GM19324 (cell line): Measurements from ENCODE around the gene FAXC.
"Not testable (repeated sequence)": the region's sequence is repeated elsewhere in the genome, so short reads cannot be mapped to it uniquely, and the experiment has no call there.

Experiments used
- ATAC-seq: cut with Tn5 transposase; IDR thresholded peaks from one replicate; pipeline ENCODE4 v1.9.1; 2021; ENCODE audit warnings: mild to moderate bottlenecking, moderate library complexity; ENCODE audit not compliant: unreplicated experiment, low FRiP score

FAXC gene

DNA sequence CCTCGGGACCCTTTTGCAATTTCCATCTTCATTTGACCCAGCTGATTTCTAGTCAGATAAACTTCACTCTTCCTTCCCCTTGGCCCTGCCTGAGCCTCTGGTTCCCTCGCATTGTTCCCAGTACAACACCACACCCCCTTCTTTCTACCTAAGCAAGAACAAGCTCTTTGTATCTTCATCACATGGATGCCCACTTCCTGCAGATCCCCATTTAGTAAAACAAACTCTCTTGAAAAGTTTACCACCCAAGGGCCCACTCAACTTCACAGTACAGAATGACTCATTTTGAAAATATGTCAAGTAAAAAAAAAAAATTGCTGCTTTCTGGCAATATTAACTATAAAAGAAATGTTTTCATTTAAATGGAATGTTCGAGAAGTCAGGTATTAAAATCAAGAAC, 5.2 kb downstream of the FAXC start:
- no peak for ATAC-seq

GRCh38 chr6:99341862-99342455, 7.5 kb downstream of the FAXC start:
- no peak for ATAC-seq

GRCh38 chr6:99338188-99338587, 11.3 kb downstream of the FAXC start:
- no peak for ATAC-seq

DNA sequence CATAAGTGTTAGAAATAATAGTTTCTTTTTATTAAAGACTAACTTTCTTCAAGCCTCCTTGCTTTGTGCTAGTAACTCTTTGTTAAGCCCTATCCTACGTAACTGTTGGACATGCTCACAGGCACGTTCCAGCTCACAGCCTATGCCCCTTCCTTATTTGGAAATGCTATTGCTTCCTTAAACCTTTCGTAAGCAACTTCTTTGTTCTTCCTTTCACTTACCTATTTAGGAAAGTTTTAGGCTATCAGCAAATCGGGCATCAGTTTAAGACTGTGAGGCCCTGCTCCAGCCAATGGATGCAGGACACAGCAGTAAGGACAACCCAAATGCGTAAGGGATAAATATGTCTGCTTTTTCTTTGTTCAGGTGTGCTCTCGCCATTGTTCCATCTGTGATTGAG, 14.2 kb downstream of the FAXC start:
- not testable (repeated sequence) for ATAC-seq

DNA sequence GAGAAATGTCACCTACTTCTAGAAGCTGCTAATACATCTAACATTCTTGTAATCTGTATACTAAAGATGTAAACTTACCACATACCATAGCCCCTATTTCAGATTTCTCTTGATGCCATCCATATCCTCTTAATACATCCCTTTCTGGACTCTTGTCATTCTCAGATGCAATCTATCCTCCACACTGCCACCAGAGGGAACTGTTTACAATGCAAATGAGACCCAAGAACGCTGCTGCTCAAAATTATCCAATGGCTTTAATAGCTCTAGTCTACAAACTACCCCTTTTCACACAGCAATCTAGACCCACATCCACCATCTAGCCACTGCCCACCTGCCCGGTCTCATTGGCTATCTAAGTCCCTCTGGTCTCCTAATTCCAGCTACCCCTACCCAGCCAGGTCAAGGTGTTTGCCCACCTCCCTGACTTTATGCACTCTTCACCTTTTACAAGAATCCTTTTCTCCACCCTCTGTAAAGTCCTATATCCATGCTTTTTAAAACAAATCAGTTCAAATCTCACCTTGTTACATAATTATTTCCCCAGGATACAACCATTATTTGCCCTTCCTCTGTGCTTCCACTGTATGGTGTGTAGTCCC, 14.8 kb downstream of the FAXC start:
- ATAC-seq = no peak

- ATAC-seq = peak; percentile 92
These were observed 16.4 kb downstream of the FAXC start for GRCh38 chr6:99333068-99333467.

- ATAC-seq = no peak
These were observed 17.9 kb downstream of the FAXC start for GRCh38 chr6:99331531-99331930.

DNA sequence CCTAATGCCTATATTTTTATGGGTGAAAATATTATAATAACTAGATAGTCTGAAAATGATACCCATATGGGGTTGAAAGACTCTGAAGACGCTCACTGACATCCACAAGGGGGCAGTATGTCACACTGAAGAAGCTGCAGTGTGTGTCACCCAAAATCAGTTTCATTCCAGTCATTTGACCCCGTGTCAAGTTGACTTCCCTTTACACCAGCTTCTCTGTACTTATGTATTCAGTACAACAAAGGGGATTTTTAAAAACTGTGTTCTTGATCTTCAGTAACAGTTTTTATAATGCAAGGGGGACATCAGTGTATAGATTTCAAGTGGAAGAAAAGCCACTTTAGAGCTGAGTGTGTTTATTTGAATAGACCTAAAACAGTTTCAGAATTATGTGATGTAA, 19.3 kb downstream of the FAXC start:
- peak; percentile 70 for ATAC-seq

DNA sequence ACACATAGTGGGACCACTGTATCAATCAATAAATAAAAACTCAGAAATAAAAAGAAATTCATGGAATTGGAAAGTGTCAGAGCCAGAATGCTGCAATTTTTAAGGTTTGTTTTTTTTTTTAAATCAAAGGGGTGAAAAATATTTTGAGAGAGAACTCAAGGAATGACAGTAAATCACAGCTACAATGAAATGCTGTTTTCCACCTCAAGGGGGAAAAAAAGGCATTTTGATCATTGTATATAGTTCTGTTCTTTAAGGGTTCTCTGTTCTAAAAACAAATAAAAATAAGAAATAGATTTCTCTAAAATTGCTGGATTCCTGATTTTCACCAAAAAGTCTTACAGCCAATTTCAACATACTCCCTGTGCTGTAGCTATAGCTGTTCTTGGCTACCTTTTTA, 24.5 kb downstream of the FAXC start:
- no peak for ATAC-seq

- no peak for ATAC-seq
These were observed 30.9 kb downstream of the FAXC start for GRCh38 chr6:99318566-99318965.

DNA sequence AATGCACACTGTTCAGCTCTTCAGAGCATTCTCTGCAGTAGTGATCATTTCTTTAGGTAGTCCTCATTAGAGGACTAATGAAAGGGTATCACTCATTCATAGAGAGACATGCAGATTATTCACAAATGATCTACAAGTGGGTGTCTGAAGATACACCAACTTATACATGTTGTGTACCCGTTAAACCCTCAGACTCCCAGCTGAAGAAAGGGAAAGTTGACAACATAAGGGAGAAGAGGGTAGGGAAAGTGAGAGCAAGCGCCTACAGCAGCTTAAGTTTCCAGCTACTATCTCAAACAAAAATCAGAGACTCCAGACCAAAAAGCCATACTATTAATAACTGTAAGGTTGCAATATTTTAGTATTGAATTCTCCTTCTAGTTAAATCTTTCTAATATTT, 37.1 kb downstream of the FAXC start:
- ATAC-seq = no peak

DNA sequence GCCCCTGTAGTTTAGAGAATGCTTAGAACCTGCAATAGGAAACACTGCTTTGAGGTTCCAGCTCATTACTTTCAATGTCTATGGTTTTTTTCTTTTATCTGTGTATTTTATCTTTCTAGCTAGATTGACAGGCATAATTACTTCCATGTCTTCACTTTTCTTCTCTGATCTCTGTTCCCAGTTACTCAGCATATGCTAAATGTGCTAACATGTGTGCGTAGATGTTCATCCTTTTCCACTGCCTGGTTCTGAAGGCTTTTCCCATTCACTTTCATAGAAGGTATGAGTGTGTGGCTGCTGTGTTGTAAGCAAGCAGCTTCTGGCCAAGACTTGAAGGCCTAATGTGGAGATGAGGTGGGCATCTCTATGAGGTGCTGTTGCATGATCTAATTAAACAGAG, 38.9 kb downstream of the FAXC start:
- no peak for ATAC-seq

DNA sequence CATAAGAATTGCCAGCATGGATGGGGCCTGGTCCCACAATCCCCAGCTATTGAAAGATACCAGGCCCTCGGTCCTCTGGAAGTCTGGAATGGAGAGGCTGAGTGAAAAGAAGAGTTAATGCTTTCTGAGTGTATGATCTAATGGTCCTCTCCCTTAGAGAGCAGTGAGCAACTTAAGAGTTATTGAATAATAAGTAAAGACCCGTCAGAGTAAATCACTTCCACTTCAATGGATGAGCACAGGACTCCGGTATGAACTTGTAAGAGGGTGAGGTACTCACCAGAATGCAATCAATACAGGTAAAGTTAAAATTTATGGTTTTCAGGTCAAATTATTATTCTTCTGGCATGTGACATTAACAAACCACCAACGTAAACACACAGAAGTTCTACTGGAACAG, 39.9 kb downstream of the FAXC start:
- no peak for ATAC-seq

GRCh38 chr6:99308788-99309187, 40.7 kb downstream of the FAXC start:
- ATAC-seq = no peak

- ATAC-seq = no peak
These were observed 42.1 kb downstream of the FAXC start for GRCh38 chr6:99307295-99307907.

- no peak for ATAC-seq
These were observed 43.1 kb downstream of the FAXC start for GRCh38 chr6:99306341-99306740.

DNA sequence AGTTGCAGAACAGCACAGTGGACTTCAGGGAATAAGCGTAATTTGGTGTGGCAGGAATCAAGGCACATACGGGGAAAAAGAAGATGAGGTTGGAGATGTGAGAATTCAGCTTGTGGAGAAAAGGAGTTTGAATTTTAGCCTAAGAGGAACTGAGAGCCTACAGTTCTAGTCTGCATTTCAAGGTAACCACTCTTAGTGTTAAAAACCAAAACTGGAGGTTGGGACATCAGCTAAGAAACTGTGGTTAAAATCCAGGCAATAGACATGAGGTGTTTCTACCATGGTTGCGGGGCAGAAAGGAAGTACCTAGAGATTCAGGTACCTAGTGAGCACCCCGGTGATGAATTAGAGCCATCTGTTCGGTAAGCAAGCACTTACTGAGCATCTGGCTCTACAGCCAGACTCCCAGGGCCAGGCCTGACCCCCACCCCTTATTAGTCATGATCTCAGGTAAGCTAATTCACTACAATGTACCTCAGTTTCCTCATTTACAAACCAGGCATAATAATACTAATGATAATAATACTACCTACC, 44.4 kb downstream of the FAXC start:
- no peak for ATAC-seq

GRCh38 chr6:99297415-99297814, 52.1 kb downstream of the FAXC start:
- no peak for ATAC-seq

DNA sequence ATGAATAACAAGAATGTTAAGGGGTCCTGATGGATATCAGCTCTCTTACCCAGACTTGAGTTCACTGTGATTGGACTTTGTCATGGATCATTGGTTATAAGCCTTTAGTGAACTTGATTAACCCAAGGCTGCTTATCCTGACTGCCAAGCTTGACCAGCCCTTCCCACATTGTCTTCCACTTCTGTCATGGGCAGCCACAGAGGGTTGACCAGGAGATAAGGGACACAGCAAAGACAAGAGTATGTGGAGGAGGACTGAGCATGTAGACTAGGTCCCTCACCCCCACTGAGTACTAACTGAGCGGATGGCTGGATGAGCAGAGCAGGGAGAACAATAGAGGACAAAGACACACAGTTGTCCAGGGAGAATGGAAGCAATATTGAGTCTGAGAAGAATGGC, 52.5 kb downstream of the FAXC start:
- ATAC-seq = no peak

- no peak for ATAC-seq
These were observed 53.2 kb downstream of the FAXC start for GRCh38 chr6:99296261-99296660.

DNA sequence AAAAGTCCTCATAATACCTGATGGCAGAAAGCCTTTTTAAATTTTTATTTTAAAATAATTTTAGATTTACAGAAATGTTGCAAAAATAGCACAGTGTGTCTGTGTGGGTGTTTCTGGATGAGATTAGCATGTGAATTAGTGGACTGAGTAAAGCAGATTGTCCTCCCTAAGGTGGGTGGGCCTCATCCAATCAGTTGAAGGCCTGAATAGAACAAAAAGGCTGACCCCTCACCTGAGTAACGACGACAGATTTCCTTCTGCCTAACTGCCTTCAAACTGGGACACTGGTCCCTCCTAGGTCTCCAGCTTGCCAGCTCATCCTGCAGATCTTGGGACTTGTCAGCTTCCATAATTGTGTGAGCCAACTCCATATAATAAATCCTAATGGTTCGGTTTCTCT, 54.2 kb downstream of the FAXC start:
- no peak for ATAC-seq

GRCh38 chr6:99294786-99295185, 54.7 kb downstream of the FAXC start:
- no peak for ATAC-seq
